ENCODE measurements around the gene UAP1L1. TPM values are rescaled to one million over a fixed set of nuclear protein-coding genes. Genes with fewer than 3 reads are reported as not detected.
"Not testable (repeated sequence)": the region's sequence is repeated elsewhere in the genome, so short reads cannot be mapped to it uniquely, and the experiment has no call there.

UAP1L1 gene
- 27.0 and 27.2 TPM in 2 replicates for total RNA-seq

GRCh38 chr9:137077010-137077747 lies at the start of gene UAP1L1:
TSS of gene UAP1L1 (plus strand) at chr9:137077517. CDS start at chr9:137077533, 16 bp downstream.
- DNase-seq: peak; percentile 71

- peak; percentile 51 for DNase-seq
Measured at GRCh38 chr9:137028263-137029057, 48.9 kb upstream of the UAP1L1 start.

GRCh38 chr9:137029058-137029936 lies 48.0 kb upstream of the UAP1L1 start:
- DNase-seq: peak; percentile 81

GRCh38 chr9:137030006-137030405 lies 47.3 kb upstream of the UAP1L1 start:
- DNase-seq: no peak

GRCh38 chr9:137030538-137031527 lies 46.5 kb upstream of the UAP1L1 start:
- DNase-seq: no peak

GRCh38 chr9:137031904-137032640 lies 45.2 kb upstream of the UAP1L1 start, which contains the start of gene FUT7:
TSS of gene FUT7 (minus strand) at chr9:137032088. CDS start at chr9:137031991, 97 bp downstream.
- no peak for DNase-seq

GRCh38 chr9:137032858-137033257 lies 44.5 kb upstream of the UAP1L1 start:
- no peak for DNase-seq

- DNase-seq: not testable (repeated sequence)
Measured at GRCh38 chr9:137033481-137033880, 43.8 kb upstream of the UAP1L1 start.

- no peak for DNase-seq
Measured at GRCh38 chr9:137034039-137034708, 43.1 kb upstream of the UAP1L1 start.

- DNase-seq: peak; percentile 93
Measured at GRCh38 chr9:137034709-137035506, 42.4 kb upstream of the UAP1L1 start.

- no peak for DNase-seq
Measured at GRCh38 chr9:137035507-137035834, 41.8 kb upstream of the UAP1L1 start.

- no peak for DNase-seq
Measured at GRCh38 chr9:137035937-137036336, 41.4 kb upstream of the UAP1L1 start.

GRCh38 chr9:137037035-137037434 lies 40.3 kb upstream of the UAP1L1 start:
- DNase-seq: no peak

GRCh38 chr9:137037483-137037882 lies 39.8 kb upstream of the UAP1L1 start:
- no peak for DNase-seq

GRCh38 chr9:137038916-137039315 lies 38.4 kb upstream of the UAP1L1 start:
- DNase-seq: no peak

- no peak for DNase-seq
Measured at GRCh38 chr9:137039611-137040366, 37.5 kb upstream of the UAP1L1 start.

GRCh38 chr9:137040568-137040967 lies 36.7 kb upstream of the UAP1L1 start:
- DNase-seq: no peak

GRCh38 chr9:137041124-137041523 lies 36.2 kb upstream of the UAP1L1 start:
- DNase-seq: peak; percentile 53

Measured in dermis blood vessel endothelial cell (primary cell).